Measurements from ENCODE around the gene NUCKS1.

NUCKS1 gene

DNA sequence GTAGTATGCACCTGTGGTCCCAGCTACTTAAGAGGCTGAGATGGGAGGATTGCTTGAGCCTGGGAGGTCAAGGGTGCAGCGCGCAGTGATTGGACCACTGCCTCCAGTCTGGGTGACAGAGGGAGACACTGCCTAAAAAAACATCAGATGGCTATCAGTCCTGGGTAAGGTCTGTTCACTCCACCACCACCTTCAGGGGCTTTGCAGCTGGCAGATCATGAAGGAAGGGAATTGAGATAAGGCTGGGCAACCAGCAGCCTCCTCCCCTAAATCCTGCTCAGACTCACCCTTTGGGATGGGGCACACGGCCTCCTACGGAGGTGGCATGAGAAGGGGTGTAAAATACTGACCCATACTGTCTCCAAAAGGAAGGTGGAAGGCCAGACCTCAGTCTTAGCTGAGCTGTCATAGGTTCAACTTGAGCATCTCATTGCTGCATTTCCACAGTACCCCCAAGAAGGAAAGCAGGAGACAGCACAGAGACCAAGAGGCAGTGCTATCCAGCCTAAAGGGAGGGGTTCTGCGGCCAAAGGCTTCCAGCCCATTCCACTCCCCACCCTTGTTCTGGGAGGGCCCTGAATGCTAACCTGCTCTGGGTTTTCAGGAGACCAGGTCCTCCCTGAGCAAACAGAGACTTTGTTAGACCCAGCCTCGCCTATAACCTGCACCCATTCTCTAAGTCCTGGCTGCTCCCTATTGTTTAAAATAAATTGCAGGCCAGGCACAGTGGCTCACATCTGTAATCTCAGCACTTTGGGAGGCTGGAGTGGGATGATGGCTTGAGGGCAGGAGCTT is 83.4 kb downstream of the NUCKS1 start:
- no peak for DNase-seq

GRCh38 chr1:205665201-205666045 is 84.6 kb downstream of the NUCKS1 start:
- no peak for DNase-seq

GRCh38 chr1:205664399-205665017 is 85.5 kb downstream of the NUCKS1 start:
- DNase-seq = no peak

GRCh38 chr1:205663286-205663936 is 86.6 kb downstream of the NUCKS1 start:
- no peak for DNase-seq

All from NCI-H1436 treated with DMSO at 0.1 percent for 48 hours (cell line).